HG03432 (cell line): ENCODE data around the gene TCF4.

Experiments
- ATAC-seq: cut with Tn5 transposase; IDR thresholded peaks from one replicate; pipeline ENCODE4 v1.9.1; 2021; ENCODE audit warnings: mild to moderate bottlenecking, moderate library complexity; ENCODE audit not compliant: unreplicated experiment

The TCF4 gene

DNA sequence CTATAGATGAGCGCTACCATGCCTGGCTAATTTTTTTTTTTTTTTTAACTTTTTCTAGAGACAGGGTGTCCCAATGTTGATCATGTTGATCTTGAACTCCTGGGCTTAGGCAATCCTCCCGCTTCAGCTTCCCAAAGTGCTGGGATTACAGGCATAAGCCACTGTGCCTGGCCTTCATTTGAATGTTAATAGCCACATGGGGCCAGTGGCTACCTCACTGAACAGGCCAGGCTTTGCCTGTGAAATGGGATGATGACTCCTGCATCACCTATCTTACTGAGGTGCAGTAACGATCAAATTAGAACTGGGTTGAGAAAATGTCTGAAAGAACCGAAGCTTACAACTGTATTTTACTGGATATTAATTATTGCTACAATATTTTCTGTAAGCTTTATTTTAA is 278.7 kb downstream of the TCF4 start:
- no peak for ATAC-seq

DNA sequence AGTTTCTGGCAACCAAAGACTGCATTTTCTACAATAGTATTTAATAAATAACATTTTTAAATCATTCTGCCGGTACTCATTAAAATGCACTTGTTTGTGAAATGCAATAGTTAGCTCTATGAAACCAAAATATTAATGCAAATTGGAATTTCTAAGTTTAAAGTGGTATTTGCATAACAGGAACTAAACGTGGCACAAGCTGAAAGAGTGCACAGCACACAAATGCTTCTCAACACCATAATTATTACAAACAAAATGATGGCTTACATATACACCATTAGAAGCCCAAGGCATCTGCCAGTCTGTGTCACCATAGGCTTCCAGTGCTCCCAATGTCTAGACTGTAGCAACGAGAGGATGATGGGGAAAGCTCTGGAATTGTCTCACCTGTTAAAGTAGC is 280.5 kb downstream of the TCF4 start:
- peak; percentile 57 for ATAC-seq

GRCh38 chr18:55306359-55307024 is 281.5 kb downstream of the TCF4 start:
- no peak for ATAC-seq

DNA sequence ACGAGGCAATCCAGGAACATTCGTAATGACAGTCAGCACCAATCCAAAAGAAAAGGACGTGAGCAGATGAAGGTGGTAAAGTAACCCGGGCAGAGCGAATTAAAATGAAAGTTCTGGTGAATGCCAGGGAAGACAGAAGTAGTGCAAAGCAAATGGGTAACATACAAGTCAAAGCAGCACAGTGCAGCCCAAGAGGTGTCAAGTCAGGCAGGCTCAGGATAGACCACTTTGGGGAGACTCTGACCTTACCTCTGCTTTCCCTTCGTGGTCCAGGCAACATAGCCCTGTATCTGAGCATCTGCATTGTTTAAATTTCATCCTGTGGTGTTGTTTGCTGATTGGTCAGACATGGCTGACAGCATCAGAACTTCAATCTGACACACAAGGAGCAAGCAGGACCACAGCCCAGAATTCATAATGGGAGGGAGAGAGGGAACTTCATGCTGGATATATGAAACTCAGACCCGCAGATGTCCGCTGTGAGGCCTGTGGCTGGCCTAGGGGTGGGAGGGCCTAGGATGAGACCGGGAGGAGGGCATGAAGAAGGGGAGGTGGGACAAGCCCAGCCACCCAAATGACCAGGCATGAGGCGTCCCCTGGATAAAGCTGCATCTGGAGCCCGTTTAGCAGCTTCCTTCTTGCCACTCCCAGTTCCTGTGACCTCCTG is 285.7 kb downstream of the TCF4 start:
- ATAC-seq: no peak

DNA sequence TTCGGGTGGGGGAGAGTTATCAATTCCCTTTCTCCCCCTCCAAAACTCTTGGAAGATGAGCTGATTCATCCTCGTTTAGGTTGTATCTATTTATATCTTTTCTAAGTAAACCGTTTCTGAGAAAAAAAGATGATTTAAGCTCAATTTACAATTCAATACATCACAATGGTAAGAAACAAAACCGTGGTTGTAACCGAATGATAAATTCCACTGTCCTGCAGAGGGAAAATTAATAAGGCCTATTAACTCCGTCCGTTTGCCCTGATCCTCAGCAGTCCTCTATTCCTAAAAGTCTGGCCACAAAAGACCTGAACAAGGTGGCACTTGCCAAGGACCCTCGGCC is 286.2 kb downstream of the TCF4 start:
- ATAC-seq: no peak

DNA sequence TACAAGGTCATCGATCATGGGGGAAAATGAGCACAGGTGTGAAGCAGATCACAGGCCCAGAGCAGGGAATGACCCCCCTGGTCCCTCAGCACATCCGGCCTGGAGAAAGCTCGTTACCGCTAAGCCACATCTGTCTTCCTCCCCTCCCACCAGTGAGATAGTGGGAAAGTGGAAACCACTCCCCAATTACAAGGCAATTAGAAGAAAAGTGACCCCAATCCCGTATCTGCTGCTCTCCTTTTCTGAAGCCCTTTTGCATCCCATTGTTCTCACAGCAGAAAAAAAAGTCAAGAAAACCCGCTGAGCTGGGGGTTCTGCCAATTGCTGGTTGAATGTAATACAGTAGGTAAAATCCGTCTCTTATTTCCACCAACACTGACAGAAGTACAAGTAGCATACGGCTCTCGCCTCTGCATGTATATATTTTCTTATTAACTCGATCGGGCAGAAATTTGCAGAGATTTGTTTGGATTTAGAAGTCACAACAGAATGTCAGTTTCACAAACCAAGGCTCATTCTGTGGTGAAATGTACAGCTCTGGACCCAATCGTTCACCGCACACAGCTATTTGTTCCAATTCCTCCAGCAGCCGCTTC is 287.0 kb downstream of the TCF4 start:
- ATAC-seq: no peak

GRCh38 chr18:55300421-55300935 is 287.5 kb downstream of the TCF4 start:
- no peak for ATAC-seq

DNA sequence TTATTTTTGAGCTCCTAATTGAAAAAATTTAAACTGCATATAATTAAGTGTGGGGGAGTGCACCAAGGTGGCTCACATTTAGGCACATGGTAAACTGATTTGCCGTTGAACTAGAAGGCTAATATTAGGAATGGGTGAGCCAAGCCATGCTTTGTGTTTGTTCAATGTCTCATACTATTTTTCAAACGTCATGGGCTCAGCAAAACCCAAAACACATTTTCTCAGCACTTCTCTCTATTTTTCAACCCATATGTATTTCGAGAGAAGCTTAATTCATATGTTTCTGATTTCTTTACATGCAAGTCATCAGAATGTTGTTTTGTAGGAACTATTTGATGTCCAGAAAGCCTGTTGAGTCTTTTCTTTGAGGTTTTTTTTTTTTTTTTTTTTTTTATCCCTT is 291.2 kb downstream of the TCF4 start:
- ATAC-seq: no peak

DNA sequence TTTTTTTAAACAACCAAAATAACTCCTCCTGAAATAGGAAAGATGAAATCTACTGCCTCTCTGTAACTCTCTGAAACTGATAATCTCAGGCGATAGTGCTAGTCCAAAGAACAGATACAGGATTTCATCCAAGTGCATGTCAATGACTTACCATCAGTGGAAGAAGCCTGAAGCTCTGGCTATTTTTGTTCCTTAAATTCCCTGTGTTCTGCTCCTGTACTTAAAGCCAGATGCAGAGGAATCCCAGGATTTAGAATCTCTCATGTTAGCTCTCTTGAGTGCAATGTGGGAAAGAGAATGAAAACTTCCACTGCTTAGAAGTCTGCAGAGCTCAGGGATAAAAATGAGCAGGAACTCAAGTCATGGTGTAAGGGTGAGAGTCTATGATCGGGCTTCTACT is 291.9 kb downstream of the TCF4 start:
- ATAC-seq: no peak

DNA sequence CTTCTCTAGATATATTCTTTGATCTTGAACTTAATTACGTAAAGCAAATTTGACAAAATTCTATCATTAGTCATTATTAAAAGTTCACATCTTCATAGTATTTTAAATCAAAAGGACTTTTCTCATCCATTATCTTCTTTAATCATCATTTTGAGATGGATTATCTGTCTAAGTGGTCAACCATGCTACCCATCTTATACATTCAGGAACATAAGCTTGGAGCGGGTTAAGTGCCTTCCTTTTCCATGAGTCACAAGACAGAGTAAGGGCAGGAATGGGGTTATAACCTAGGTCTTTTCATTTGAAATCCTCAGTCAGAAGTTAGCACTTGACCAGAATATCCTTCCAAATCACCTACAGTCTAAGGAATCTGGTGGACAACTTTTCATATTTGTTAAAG is 297.1 kb downstream of the TCF4 start:
- no peak for ATAC-seq

DNA sequence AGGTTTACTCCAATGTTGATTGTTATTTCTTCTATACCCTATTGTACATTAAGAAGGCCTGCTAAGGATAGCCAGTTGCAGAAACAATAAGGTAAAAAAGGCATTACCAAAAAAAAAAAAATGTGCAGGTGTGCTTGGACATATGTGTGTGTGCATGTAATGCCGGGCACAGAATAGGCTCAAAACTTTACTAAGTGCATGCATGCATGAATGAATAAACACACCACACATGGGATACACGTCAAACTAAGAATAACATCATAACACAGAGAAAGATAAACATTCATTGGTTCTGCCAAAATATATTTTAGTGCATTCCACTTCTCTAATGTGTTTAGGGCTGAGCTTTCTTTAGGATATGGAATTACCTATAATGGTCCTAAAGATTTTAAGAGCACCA is 298.2 kb downstream of the TCF4 start:
- peak; percentile 72 for ATAC-seq

- no peak for ATAC-seq
Observed at GRCh38 chr18:55289048-55289447, 298.9 kb downstream of the TCF4 start.

DNA sequence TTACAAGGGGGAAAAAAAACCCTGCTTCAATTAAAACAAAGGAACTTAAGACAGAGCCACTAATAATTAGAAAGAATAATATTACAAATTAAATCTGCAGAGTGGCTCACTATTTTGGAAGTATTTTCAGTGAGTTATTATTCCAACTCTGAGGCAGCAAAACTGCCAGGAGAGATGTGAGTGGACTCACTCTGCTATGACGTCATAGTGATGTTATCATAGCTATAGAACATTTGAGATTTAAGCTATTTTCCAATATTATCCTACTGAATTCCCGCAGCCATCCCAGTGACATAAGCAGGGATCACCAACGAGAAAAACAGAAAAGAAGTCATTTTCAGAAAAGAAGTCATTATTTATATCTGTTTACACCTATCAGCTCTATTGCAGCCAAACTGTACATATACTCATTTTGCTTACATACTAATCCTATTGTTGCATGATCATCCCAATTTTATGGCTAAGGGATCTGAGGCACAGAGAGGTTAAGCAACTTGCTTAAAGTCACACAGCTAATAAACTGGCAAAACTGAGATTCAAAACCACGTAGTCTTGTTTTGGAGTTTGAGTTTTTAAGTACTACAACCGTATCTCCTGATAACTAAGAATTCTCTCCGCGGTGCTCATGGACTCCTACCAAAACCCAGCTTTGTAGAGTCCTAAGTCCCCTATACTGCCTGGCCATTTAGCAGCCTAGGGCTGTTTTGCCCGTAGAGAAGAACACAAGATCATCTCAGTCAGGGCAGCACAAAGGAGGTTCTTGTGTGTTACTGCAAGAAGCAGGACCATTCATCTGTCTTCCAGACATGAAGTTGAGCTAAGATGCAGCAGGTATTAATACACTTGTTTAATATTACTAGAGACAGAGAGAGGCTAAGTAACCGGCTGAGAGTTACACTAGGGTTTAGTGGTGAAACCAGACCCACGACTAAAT is 299.8 kb downstream of the TCF4 start:
- ATAC-seq: no peak

DNA sequence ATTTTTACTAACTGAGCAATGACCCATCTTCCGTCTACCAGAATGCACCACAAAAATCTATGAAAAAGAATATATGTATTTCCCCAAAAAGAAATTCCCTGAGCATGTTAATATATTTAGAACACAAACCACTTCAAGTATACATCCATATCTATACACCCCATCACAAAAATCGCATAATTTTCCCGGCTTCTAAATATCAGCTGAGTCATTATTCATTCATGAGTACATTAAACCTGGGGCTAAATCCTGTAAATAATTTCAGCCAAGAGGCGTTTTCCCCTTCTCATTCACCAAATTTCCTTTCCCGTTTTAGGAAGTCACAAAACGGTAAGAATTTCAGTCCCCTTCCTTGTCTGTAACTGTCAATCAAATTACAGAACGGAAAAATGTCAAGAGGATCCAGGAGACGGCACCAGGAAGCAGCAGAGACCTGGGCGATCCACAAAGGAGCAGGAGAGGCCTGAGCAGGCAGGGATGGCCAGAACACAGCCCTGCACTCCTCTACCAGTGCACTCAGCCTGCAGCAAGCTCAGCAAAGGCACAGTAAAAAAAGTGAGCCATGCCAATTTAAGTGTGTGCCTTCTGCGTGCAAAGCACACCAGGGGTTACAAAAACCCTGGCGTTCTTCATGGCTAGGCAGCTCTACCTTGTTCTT is 300.7 kb downstream of the TCF4 start:
- ATAC-seq: no peak

- no peak for ATAC-seq
Observed at GRCh38 chr18:55286257-55286825, 301.7 kb downstream of the TCF4 start.

GRCh38 chr18:55284614-55285013 is 303.4 kb downstream of the TCF4 start:
- no peak for ATAC-seq

- peak; percentile 51 for ATAC-seq
Observed at GRCh38 chr18:55283309-55283708, 304.7 kb downstream of the TCF4 start.

- ATAC-seq: no peak
Observed at GRCh38 chr18:55280503-55280902, 307.5 kb downstream of the TCF4 start.

GRCh38 chr18:55275039-55275901 is 312.7 kb downstream of the TCF4 start:
- ATAC-seq: no peak
